ENCODE data around the gene CCNT2.

The CCNT2 gene

DNA sequence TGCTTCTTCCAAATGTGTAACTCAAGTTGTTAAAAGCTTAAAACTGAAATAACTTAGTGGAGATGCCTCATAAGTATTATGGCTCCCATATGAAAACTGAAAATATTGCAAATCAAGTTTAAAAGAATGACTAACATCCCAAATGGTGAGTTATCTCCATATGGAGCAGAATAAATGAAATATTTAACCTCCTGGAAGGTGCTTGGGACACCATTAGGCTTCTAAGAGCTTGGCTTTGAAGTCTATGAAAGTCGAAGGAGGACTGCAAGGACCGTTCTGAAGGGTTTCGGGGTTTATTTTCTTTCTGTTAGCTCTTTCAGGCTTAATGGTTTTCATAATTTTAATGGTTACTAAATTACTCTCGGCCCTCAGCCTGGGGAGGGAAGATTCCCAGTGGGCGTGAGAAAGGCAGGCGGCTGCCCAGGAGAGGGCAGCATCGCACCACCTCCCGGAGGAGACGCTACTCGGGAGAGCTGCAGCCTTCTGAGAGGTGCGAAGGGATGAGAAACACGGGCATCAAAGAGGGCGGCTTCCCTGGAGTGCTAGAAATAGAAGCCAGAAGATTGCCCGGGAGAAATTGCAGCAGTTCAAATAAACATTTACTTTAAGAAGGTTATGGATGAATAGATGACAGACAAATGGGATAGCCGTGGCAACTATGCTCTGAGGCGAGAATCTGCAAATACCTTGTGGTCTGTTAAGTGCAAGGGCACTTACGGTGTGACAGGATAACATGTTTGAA lies 85.6 kb downstream of the CCNT2 start:
- DNase-seq (ENCODE audit: extremely low read depth, low read depth): peak; percentile 14
- peak; percentile 98 for TF ChIP-seq CTCF (IDR thresholded peaks at IDR 0.05; ENCODE audit: low read depth, low read length)

- no peak for TF ChIP-seq CTCF (IDR thresholded peaks at IDR 0.05; ENCODE audit: low read depth, low read length)
- DNase-seq (ENCODE audit: extremely low read depth, low read depth): no peak
Measured at GRCh38 chr2:135005753-135006152, 87.1 kb downstream of the CCNT2 start.

All from AG09319 (cell line).